ENCODE data around the gene KRTAP10-3.
A peak's percentile ranks its signal among the peaks of the same experiment; 100 is the strongest.

Gene KRTAP10-3

DNA sequence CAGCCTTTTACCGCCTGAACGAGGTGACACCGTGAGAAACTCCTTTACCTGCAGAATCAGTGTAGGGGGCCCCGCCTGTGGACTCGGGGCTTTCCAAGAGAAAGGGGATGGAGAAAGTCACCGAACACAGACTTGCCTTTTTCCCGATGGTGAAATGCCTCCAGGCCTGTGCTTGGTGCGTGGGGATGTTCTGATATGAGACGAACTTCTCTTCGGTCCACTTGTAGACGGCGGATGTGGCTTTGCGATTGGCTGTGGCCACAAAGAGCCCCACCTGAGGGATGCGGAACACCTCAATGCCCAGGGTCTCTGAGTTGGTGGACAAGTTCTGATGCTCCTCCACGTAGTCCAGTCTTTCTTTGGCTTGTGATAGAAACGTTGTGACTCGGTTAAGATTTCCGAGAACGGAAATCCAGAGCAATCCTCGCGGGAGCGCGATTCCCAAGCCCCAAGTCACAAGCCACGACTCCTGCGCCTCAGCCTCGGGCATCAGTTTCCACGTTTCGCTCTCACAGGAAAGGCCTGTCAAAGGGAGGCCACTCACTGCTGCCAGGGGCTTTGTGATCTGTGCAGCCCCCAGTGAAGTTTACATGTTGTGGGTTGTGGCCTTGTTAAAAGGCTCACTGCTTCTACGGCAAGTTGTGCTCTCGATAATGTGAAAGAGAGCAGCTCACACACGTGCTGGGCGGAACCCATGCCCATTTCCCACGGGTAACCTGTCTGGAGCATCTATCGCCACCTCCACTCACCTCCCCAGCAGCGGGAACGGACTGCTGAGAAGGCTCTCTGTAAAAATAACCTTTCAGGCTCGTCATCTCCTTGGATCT, 31.2 kb downstream of the KRTAP10-3 start:
- DNase-seq, result no peak

- DNase-seq, result no peak
Measured at GRCh38 chr21:44526096-44526997, 32.2 kb downstream of the KRTAP10-3 start.

DNA sequence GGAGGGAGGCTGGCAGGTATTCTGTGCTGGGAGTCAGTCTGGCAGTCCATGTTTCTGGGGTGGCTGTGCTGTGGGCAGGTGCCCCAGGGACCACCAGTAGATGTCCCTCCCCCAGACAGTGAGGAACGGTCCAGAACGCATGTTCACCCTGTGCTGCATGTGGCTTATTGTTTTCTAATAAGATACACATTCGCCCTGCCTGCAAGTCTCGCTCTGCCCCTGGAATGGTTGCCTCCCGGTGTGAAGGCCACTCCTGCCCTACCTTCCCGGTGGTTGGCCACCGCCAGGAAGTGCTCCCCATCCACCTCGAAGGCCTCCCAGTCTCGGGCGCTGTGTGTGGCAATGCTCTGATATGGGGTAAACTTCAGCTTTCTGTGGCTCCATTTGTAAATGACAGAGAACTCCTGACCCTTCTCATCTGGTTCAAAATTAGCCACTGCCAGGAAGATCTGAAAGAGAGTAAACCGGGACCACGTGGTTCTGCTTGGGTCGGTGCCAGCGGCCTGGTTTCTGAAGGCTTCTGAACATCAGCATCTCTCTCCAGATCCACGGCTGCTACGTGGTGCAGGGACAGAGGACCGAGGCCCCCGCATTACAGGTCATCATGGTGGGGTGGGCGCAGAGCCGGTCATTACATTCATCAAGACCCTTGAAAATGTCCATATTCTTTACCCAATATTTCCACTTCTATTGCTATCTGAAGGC, 33.1 kb downstream of the KRTAP10-3 start:
- DNase-seq, result no peak

- DNase-seq, result no peak
Measured at GRCh38 chr21:44524414-44525371, 33.9 kb downstream of the KRTAP10-3 start.

- DNase-seq, result no peak
Measured at GRCh38 chr21:44523567-44524413, 34.8 kb downstream of the KRTAP10-3 start.

DNA sequence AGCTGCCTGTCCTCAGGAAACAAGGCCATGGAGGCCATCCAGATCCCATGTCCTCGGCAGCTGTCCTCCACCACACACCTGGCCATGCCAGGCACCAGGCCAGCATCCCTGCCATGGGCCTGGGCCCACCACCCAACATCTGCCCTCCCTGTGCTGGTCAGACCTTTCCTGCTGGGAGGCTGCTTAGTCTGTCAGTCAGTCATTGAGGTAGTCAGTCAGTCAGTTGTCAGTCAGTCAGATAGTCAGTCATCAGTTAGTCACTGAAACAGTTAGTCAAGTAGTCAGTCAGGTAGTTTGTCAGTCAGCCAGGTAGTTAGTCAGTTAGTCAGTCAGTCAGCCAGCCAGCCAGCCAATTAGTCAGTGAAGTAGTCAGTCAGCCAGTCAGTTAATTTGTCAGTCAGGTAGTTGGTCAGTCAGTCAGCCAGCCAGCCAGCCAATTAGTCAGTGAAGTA, 35.8 kb downstream of the KRTAP10-3 start:
- DNase-seq, result no peak

GRCh38 chr21:44521928-44522752, 36.5 kb downstream of the KRTAP10-3 start:
- DNase-seq, result no peak

DNA sequence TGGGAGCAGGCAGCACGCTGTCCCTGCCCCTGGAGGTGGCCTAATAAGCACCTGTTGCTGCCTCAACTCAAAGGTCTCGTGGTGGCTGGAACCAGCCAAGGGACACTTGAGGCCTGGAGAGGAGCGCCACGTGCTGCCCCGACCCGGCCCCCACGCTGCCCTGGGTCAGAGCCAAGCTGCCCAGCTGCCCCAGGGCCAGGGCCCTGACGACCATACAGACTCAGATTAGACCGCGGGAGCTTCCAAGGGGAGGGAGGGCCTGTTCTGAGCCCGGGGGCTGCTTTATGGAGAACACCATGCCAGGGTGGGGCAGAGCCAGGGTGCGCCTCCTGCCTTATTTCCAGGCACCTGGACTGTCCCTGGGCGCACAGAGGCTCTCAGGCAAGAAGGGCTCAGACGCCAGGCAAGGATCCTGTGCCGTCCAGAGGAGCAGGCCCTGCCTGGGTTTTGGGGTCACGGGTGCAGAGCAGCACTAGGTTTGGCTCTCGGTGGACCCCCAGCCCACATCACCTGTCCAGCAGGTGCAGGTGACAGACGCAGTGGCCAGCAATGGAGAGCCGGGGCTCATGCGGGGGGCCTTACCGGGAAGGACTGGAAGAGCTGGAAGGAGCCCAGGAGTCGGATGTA, 37.2 kb downstream of the KRTAP10-3 start:
- DNase-seq, result no peak

DNA sequence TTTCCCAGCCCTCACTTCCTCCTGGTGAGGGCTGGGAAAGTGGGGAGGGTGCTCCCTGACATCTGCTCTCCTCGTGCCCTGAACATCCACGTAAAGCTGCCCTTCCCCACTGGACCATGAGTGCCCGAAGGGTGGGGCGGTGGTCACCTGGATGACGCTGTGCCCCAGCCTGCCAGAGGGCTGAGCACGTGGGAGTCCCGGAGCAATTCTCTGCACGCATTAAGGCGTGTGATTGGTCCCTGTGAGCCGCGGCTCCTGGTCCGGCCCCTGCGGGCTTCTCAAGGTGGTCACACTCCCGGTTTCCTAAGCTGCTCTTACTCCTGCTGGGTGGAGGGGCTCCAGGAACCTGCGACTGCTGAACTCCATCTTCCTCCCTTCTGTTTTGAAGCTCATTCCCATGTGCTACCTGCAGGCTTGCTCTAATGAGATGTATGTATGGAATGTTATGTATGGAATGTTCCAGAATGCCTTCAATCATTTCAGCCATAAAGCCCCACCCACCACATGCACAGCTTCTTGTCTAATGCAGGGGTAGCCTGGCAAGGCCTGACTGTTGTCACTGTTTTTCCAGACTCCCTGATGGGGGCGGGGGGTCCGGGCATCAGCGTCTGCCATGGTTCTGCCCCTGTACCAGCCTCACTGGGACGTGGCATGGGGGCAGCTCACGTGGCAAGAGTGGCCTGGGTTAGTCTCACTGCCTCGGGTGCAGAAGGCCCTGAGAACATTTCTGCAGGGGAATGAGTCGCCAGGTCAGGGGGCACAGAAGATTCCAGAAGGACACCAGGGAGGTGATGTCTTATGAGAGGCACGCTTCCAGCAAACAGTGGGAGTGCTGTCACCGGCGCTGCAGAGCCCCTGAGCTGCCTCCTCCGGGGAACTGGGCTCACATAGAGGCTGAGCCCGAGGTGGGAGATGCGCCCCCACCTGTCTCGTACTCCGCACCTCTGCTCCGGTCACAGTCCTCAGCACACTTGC, 38.0 kb downstream of the KRTAP10-3 start:
- DNase-seq, result no peak

GRCh38 chr21:44519346-44520325, 39.0 kb downstream of the KRTAP10-3 start:
- no peak for DNase-seq

DNA sequence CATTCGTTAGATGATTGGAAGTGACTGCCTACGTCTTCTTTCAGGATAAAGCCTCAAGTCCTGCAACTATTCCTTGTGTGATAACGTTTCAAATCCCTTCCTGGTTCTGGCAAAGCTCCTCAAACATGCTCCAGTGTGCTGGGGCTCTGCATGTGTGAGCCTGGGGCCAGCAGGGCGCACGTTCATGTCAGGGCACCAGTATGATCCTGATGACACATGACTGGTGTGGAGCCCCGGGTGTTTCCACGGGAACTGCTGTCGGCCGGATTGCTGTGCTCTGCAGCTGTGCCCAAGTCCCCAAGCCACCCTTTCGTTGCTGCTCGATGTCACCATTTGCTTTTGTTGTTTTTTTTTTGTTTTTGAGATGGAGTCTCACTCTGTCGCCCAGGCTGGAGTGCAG, 39.9 kb downstream of the KRTAP10-3 start:
- DNase-seq, result no peak

DNA sequence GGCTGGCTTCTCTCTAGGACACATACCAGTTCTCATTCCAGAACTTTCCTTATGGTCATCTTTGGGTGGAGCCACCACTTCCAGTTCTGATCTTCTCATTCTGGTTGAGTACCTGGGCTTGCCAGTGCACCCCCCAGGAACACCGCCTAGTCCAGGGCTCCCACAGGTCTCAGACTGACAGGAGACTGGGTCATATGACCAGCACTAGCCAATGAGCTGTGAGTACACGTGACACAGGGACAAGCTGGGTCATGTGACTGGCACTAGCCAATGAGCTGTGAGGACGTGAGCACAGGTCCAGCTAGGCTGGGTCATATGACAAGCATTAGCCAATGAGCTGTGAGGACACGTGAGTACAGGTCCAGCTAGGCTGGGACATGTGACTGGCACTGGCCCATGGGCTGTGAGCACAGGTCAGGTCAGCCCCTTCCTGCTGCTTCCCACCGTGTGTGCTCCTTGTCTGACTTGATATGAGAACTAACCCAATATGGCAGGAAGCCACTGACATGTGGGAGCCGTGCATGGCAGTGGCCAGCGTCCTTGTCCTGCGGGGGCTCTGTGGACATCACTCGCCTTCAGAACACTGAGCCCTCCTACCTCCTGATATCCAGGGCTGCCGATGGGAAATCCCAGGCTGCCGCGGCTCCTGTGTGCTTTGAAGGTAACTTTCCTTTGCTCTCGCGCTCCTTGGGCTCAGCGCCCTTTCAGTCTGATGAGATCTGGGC, 41.3 kb downstream of the KRTAP10-3 start:
- peak in 1 of 2 donors; percentile 34 for DNase-seq

DNA sequence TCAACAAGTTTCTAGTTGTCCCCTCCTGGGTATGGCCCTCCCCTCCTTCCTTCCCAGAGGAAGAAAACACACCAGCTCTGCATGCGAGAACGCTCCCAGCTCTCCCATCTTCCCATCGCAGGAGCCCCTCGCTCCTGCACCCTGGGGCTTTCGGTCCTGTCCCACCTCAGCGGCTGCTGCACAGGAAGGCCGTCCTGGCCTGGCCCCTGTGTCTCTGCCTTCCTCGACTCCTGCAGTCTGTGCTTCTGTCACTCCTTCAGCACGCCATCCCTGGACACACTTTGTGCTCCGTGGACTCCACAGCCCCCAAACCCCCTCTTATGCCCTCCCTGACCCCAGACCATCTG, 41.8 kb downstream of the KRTAP10-3 start:
- no peak for DNase-seq

- no peak for DNase-seq
Measured at GRCh38 chr21:44516342-44516741, 42.3 kb downstream of the KRTAP10-3 start.

- DNase-seq, result no peak
Measured at GRCh38 chr21:44515359-44516165, 43.0 kb downstream of the KRTAP10-3 start.
